Uterus (tissue), 2 donors: ENCODE results near the gene SAC3D1.

Experiments
- POLR2A ChIP-seq, 2 donors: fragments of 450-650 bp; IDR thresholded peaks; one replicate each; pipeline ENCODE4 v1.6.1; 2016; ENCODE audit warnings: antibody characterized with exemption in 2 of 2, mild to moderate bottlenecking in 1 of 2, moderate library complexity in 1 of 2
- TF ChIP-seq, protein P1 (sequence below), 4 experiments: fragments of 200-600 bp in 2 of 4; fragments of 450-650 bp in 2 of 4; sonication (generic) in 2 of 4; IDR thresholded peaks; one replicate each; pipeline ENCODE4 v1.5.1; 2016 to 2019; ENCODE audit warnings: antibody characterized with exemption in 4 of 4, mild to moderate bottlenecking in 2 of 4, moderate library complexity in 1 of 4

- TF ChIP-seq, protein P1, sequence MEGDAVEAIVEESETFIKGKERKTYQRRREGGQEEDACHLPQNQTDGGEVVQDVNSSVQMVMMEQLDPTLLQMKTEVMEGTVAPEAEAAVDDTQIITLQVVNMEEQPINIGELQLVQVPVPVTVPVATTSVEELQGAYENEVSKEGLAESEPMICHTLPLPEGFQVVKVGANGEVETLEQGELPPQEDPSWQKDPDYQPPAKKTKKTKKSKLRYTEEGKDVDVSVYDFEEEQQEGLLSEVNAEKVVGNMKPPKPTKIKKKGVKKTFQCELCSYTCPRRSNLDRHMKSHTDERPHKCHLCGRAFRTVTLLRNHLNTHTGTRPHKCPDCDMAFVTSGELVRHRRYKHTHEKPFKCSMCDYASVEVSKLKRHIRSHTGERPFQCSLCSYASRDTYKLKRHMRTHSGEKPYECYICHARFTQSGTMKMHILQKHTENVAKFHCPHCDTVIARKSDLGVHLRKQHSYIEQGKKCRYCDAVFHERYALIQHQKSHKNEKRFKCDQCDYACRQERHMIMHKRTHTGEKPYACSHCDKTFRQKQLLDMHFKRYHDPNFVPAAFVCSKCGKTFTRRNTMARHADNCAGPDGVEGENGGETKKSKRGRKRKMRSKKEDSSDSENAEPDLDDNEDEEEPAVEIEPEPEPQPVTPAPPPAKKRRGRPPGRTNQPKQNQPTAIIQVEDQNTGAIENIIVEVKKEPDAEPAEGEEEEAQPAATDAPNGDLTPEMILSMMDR (IDR thresholded peaks at IDR 0.05), result no peak
- TF ChIP-seq POLR2A (IDR thresholded peaks at IDR 0.05), result no peak
Observed at GRCh38 chr11:65021003-65021402, 20.0 kb upstream of the SAC3D1 start.
